ENCODE measurements around the gene NATD1.

Gene NATD1

GRCh38 chr17:21189361-21189760 lies 63.8 kb downstream of the NATD1 start:
- no peak for DNase-seq
